ENCODE measurements around the gene ABCB11.

GRCh38 chr2:169050476-169051240, 19.5 kb upstream of the ABCB11 start:
- no peak for TF ChIP-seq POLR2A (IDR thresholded peaks at IDR 0.05; ENCODE audit: low read length)
- TF ChIP-seq GATA1 (IDR thresholded peaks at IDR 0.05; ENCODE audit: low read depth, low read length): no peak

Data from erythroblast (primary cell).